Type B pancreatic cell (in vitro differentiated cells): Measurements from ENCODE around the gene PRKCE. TPM values are rescaled to one million over a fixed set of nuclear protein-coding genes. Genes with fewer than 3 reads are reported as not detected.

Experiments used
- DNase-seq: peaks from one replicate; pipeline ENCODE4 v3.0.0; 2021; ENCODE audit warnings: mixed read lengths; ENCODE audit not compliant: unreplicated experiment; ENCODE audit errors: extremely low spot score
- H3K27ac Mint-ChIP-seq: 2 replicates; pipeline ENCODE4 v1.8.0; 2021; ENCODE audit warnings: mild to moderate bottlenecking, mixed read lengths
- H3K27me3 Mint-ChIP-seq: 2 replicates; pipeline ENCODE4 v1.8.0; 2021; ENCODE audit warnings: mixed read lengths
- H3K36me3 Mint-ChIP-seq: 2 replicates; pipeline ENCODE4 v1.8.0; 2021; ENCODE audit warnings: mixed read lengths
- H3K4me1 Mint-ChIP-seq: one replicate; pipeline ENCODE4 v1.8.0; 2021; ENCODE audit warnings: mixed read lengths; ENCODE audit not compliant: unreplicated experiment
- H3K4me3 Mint-ChIP-seq: 2 replicates; pipeline ENCODE4 v1.8.0; 2021; ENCODE audit warnings: mild to moderate bottlenecking, mixed read lengths
- H3K9me3 Mint-ChIP-seq: 2 replicates; pipeline ENCODE4 v1.8.0; 2021; ENCODE audit warnings: mixed read lengths
- CTCF ChIP-seq: fragments of 200-600 bp; sonication (generic); conservative IDR thresholded peaks from 2 replicates; pipeline ENCODE4 v1.5.0; 2021; ENCODE audit warnings: antibody characterized with exemption, mild to moderate bottlenecking
- total RNA-seq: library from RNA; stranded (reverse); gene quantifications from 2 replicates; pipeline ENCODE4 v1.2.1, GENCODE V29; 2021; ENCODE audit warnings: low replicate concordance

The PRKCE gene
- total RNA-seq, 1 donor from 2014 or later: 21.2 TPM

- peaks cover 5% of the 10 kb centered on the region for H3K9me3 Mint-ChIP-seq
- H3K27me3 Mint-ChIP-seq: no peaks in the 10 kb centered on the region
- H3K4me3 Mint-ChIP-seq: no peak overlapping the region
- DNase-seq: no peak
- TF ChIP-seq CTCF: no peak
- H3K27ac Mint-ChIP-seq: no peak overlapping the region
- peaks cover 35% of the 10 kb centered on the region for H3K4me1 Mint-ChIP-seq
- H3K36me3 Mint-ChIP-seq: no peaks in the 10 kb centered on the region
Measured at GRCh38 chr2:46119453-46119852, 468.0 kb downstream of the PRKCE start.

DNA sequence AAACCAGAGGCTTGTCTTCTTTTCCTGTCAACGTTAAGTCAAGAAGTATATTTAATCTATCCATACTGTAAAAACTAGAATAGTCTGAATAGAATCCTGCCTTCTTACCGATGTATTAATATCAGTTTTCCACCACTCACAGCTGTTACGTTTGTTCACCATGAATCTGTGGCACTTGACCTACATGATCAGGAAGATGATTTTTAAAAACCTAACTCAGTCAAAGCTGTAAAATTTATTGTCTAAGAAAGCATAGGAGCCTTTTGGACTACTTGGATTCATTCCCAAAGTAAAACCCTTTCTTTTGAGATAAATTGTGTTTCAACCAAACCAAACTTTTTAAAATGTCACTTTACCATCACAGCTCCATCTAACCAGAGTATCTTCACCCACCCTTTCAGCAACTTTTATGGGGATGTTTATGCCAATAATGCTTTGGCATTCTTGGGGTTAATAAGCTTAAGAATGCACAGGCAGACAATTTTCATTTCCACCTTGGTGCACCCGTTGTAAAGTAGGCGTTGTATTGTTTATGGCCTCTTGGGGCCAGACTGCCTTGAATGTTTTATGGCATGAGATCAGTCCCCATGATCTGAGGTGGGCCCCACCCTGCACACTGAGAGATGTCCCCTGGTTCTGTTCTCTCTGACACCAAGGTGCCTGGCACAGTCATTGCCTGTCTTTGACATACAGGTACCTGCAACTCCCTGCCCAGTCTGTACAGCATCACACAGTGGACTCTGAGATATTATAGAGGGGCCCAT, 469.5 kb downstream of the PRKCE start:
- H3K27ac Mint-ChIP-seq: no peak overlapping the region
- TF ChIP-seq CTCF: no peak
- peaks cover 5% of the 10 kb centered on the region for H3K9me3 Mint-ChIP-seq
- H3K36me3 Mint-ChIP-seq: no peaks in the 10 kb centered on the region
- no peaks in the 10 kb centered on the region for H3K27me3 Mint-ChIP-seq
- no peak overlapping the region for H3K4me3 Mint-ChIP-seq
- DNase-seq: no peak
- H3K4me1 Mint-ChIP-seq: peaks cover 31% of the 10 kb centered on the region

DNA sequence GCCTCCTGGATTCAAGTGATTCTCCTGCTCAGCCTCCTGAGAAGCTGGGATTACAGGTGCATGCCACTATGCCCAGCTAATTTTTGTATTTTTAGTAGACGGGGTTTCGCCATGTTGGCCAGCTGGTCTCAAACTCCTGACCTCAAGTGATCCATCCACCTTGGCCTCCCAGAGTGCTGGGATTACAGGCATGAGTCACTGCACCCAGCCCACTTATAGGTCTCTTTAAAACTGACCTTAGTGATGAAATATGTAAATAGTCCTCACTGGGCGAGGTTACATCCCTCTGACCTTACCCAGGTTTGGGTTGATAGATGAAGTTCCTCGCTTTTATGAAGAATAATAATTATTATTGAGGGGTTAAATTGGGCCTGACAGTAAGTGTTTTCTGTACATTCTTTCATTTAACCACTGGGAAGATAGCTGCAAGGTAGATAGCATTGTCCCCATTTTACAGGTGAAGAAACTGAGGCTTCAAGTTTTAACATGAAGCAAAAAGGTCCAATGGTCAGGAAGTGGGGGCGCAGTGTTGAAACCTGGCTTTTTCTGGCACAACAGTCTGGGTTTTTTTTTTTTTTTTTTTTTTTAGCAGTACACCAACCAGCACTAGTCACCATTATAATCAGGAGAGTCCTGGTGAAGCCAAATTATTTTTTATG, 471.0 kb downstream of the PRKCE start:
- Mint-ChIP-seq H3K27ac (no peak overlapping the region), H3K4me1 (peaks cover 18% of the 10 kb centered on the region), H3K36me3 (no peaks in the 10 kb centered on the region), H3K4me3 (no peak overlapping the region), H3K9me3 (peaks cover 5% of the 10 kb centered on the region), H3K27me3 (no peaks in the 10 kb centered on the region)
- no peak for DNase-seq
- no peak for TF ChIP-seq CTCF

GRCh38 chr2:46123013-46123412, 471.5 kb downstream of the PRKCE start:
- Mint-ChIP-seq H3K27ac (no peak overlapping the region), H3K36me3 (no peaks in the 10 kb centered on the region), H3K4me3 (no peak overlapping the region), H3K4me1 (peaks cover 16% of the 10 kb centered on the region), H3K9me3 (peaks cover 3% of the 10 kb centered on the region), H3K27me3 (no peaks in the 10 kb centered on the region)
- DNase-seq: no peak
- no peak for TF ChIP-seq CTCF

GRCh38 chr2:46125798-46126197, 474.3 kb downstream of the PRKCE start:
- Mint-ChIP-seq H3K36me3 (no peaks in the 10 kb centered on the region), H3K27ac (no peak overlapping the region), H3K9me3 (no peaks in the 10 kb centered on the region), H3K27me3 (no peaks in the 10 kb centered on the region), H3K4me1 (no peaks in the 10 kb centered on the region), H3K4me3 (no peak overlapping the region)
- no peak for TF ChIP-seq CTCF
- DNase-seq: no peak
